Measurements from ENCODE around the gene CCNG1.

The CCNG1 gene

GRCh38 chr5:163439092-163439425 lies 1.7 kb downstream of the CCNG1 start:
- H3K9me2 ChIP-seq (ENCODE audit: low read depth, low read length): no peaks in the 10 kb centered on the region
- H2AFZ ChIP-seq (ENCODE audit: low read length): no peak overlapping the region
- no peaks in the 10 kb centered on the region for H3F3A ChIP-seq (ENCODE audit: insufficient read depth, low read length)
- no peak overlapping the region; the same call in 1 of the 2 replicates for H3K9ac ChIP-seq (ENCODE audit: low read length)
- no peaks in the 10 kb centered on the region for H3K9me3 ChIP-seq (ENCODE audit: low read length)
- peaks cover 44% of the 10 kb centered on the region for H3K36me3 ChIP-seq (ENCODE audit: insufficient read depth, low read length)
- H3K27me3 ChIP-seq (ENCODE audit: insufficient read depth, low read length): no peaks in the 10 kb centered on the region
- H3K4me1 ChIP-seq (ENCODE audit: insufficient read depth, low read length, severe bottlenecking): peaks cover 32% of the 10 kb centered on the region
- H3K4me3 ChIP-seq (ENCODE audit: low read depth, low read length, poor library complexity, severe bottlenecking): peak overlapping the region; percentile 89
- TF ChIP-seq CTCF (IDR thresholded peaks at IDR 0.05; ENCODE audit: low read length): no peak
- TF ChIP-seq EZH2 (IDR thresholded peaks at IDR 0.05; ENCODE audit: borderline replicate concordance, low read length): no peak
- H3K27ac ChIP-seq (ENCODE audit: low read depth, low read length, poor library complexity, severe bottlenecking): no peak overlapping the region
- peak overlapping the region; percentile 84 for H3K4me2 ChIP-seq (ENCODE audit: low read length)
- no peaks in the 10 kb centered on the region for H4K20me1 ChIP-seq (ENCODE audit: insufficient read depth, low read length)
- H3K79me2 ChIP-seq (ENCODE audit: insufficient read depth, low read length): peaks cover 15% of the 10 kb centered on the region

GRCh38 chr5:163440954-163441353 lies 3.6 kb downstream of the CCNG1 start:
- Histone ChIP-seq H3K9ac (ENCODE audit: low read length) (no peak overlapping the region), H3K4me2 (ENCODE audit: low read length) (no peak overlapping the region), H2AFZ (ENCODE audit: low read length) (no peak overlapping the region), H3K4me1 (ENCODE audit: insufficient read depth, low read length, severe bottlenecking) (peaks cover 32% of the 10 kb centered on the region), H3K27ac (ENCODE audit: low read depth, low read length, poor library complexity, severe bottlenecking) (no peak overlapping the region), H3K27me3 (ENCODE audit: insufficient read depth, low read length) (no peaks in the 10 kb centered on the region), H3K9me2 (ENCODE audit: low read depth, low read length) (no peaks in the 10 kb centered on the region), H3F3A (ENCODE audit: insufficient read depth, low read length) (no peaks in the 10 kb centered on the region), H3K36me3 (ENCODE audit: insufficient read depth, low read length) (peaks cover 63% of the 10 kb centered on the region), H3K79me2 (ENCODE audit: insufficient read depth, low read length) (peaks cover 15% of the 10 kb centered on the region), H3K4me3 (ENCODE audit: low read depth, low read length, poor library complexity, severe bottlenecking) (no peak overlapping the region), H4K20me1 (ENCODE audit: insufficient read depth, low read length) (no peaks in the 10 kb centered on the region), H3K9me3 (ENCODE audit: low read length) (no peaks in the 10 kb centered on the region)
- TF ChIP-seq CTCF (IDR thresholded peaks at IDR 0.05; ENCODE audit: low read length) (no peak), EZH2 (IDR thresholded peaks at IDR 0.05; ENCODE audit: borderline replicate concordance, low read length) (no peak)

GRCh38 chr5:163444526-163444925 lies 7.1 kb downstream of the CCNG1 start:
- no peak overlapping the region for H3K4me2 ChIP-seq (ENCODE audit: low read length)
- H3K27me3 ChIP-seq (ENCODE audit: insufficient read depth, low read length): no peaks in the 10 kb centered on the region
- no peaks in the 10 kb centered on the region for H3K9me3 ChIP-seq (ENCODE audit: low read length)
- H3K79me2 ChIP-seq (ENCODE audit: insufficient read depth, low read length): 0 out of 2 replicates have a peak, but pooled peaks cover 4% of the 10 kb centered on the region
- no peak overlapping the region for H3K9ac ChIP-seq (ENCODE audit: low read length)
- H2AFZ ChIP-seq (ENCODE audit: low read length): no peak overlapping the region
- H3K36me3 ChIP-seq (ENCODE audit: insufficient read depth, low read length): peaks cover 97% of the 10 kb centered on the region
- TF ChIP-seq EZH2 (IDR thresholded peaks at IDR 0.05; ENCODE audit: borderline replicate concordance, low read length) (no peak), CTCF (IDR thresholded peaks at IDR 0.05; ENCODE audit: low read length) (no peak)
- peaks cover 8% of the 10 kb centered on the region for H3K4me1 ChIP-seq (ENCODE audit: insufficient read depth, low read length, severe bottlenecking)
- H3F3A ChIP-seq (ENCODE audit: insufficient read depth, low read length): no peaks in the 10 kb centered on the region
- H3K27ac ChIP-seq (ENCODE audit: low read depth, low read length, poor library complexity, severe bottlenecking): no peak overlapping the region
- H3K4me3 ChIP-seq (ENCODE audit: low read depth, low read length, poor library complexity, severe bottlenecking): no peak overlapping the region
- no peaks in the 10 kb centered on the region for H4K20me1 ChIP-seq (ENCODE audit: insufficient read depth, low read length)
- no peaks in the 10 kb centered on the region for H3K9me2 ChIP-seq (ENCODE audit: low read depth, low read length)
